GM21381 (cell line): Measurements from ENCODE around the gene MYO16.

ENCODE experiments used
- ATAC-seq: cut with Tn5 transposase; IDR thresholded peaks from one replicate; pipeline ENCODE4 v1.9.1; 2021; ENCODE audit warnings: mild to moderate bottlenecking, moderate library complexity; ENCODE audit not compliant: unreplicated experiment

Gene MYO16

DNA sequence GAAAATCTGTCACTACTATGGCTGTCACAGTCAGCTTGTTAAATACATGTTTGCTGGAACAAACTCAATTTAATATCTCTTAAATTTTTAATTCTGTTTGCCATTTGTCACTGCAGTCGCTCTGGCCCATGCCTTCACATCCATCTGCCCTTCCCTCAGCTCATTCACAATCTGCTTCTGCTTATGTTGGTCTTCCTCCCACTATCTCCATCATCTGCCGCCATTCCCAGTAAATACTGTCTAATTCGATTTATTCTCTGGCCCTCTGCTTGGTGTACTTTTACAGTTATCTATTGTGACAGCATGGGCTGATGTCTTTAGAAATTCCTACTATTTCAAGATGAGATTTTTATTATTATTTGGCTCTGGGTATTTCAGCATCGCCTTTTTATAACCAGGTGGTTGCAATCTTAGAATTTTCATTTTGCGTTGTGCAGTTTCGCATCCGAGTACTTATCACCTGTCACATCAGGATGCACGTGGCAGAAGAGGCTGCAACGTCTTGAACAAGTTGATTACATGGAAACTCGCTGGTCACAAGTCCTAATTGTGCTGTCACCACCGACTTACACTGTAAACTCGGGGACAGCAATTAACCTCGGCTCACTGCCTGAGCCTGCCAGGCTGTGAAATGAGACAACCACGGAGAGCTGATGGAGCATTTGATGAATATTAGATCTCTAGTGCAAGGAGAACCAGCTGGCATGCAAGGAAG is 158.4 kb downstream of the MYO16 start:
- no peak for ATAC-seq

GRCh38 chr13:108789476-108789875 is 160.1 kb downstream of the MYO16 start:
- ATAC-seq, result no peak

- no peak for ATAC-seq
Observed at GRCh38 chr13:108795841-108796240, 166.4 kb downstream of the MYO16 start.

- ATAC-seq, result no peak
Observed at GRCh38 chr13:108797354-108797753, 167.9 kb downstream of the MYO16 start.

DNA sequence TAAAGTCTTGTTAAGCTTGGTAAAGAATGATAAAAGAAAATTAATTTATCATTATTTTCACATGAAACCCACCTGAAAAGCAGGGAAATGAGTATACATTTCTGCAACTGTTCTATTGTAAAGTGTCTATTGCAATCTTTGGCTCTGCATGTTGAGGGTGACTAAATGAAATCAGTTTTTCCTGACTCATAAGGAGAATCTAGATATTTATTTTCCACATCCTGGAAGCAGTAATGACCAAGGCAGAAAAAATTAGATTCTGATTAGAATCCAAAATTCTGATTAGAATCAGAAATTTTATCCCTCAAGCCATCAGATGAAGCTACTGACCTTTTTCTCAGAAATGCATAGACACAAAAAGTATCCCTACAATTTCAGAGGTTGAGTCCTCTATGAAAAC is 178.4 kb downstream of the MYO16 start:
- no peak for ATAC-seq

DNA sequence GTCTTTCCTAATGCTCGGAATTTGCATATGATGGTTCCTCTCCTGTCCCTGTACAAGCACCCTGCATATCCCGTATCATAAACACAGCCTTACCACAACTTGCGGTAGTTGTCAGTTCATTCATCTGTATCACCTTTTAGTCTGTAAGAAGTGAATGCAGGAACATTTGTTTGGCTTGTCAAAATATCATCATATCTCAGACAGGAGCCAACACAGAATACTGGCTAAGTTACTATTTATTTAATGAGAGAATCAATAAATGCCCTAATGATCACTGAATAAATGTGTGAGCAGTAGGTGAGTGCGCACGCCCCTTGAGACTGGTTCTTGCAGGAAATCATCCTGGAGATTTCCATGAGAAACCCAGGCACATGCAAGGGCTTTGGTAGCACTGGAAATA is 182.8 kb downstream of the MYO16 start:
- ATAC-seq, result no peak

DNA sequence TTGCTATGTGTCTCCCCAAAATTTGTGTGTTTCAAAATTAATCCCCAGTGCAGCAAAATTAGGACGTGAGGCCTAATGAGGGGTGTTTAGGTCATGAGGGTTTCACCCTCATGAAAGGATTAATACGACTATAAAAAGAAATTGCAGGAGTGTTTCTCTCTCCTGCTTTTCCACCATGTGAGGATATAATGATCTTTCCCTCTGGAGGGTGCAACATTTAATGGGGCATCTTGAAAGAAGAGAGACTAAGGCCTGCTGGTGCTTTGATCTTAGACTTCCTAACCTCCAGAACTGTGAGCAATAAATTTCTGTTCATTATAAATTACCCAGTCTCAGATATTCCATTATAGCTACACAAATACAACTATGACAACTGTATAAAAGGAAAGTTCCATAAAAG is 183.2 kb downstream of the MYO16 start:
- no peak for ATAC-seq

GRCh38 chr13:108813587-108814170 is 184.3 kb downstream of the MYO16 start:
- no peak for ATAC-seq

GRCh38 chr13:108816375-108816774 is 187.0 kb downstream of the MYO16 start:
- no peak for ATAC-seq

DNA sequence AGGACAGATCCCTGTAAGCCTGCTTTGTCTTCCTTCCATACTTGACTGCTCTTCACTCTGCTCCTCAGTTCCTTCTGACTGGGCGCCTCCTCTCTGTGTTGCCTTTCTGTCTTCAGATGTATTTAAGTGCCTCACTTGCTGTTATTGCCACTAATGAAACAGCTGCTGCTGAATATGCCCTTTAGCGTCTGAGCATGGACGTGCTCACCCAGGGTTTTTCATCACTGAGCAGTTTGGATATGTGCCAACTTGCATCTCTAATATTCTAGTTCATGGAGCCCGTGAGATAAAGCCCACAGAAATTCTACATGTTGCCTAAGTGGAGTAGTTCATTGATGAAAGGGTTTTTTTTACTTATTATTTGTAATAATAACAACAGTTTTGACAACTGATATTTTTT is 198.2 kb downstream of the MYO16 start:
- no peak for ATAC-seq

GRCh38 chr13:108828086-108828815 is 198.8 kb downstream of the MYO16 start:
- no peak for ATAC-seq

- no peak for ATAC-seq
Observed at GRCh38 chr13:108830916-108831315, 201.5 kb downstream of the MYO16 start.

- ATAC-seq, result no peak
Observed at GRCh38 chr13:108833531-108833930, 204.1 kb downstream of the MYO16 start.

DNA sequence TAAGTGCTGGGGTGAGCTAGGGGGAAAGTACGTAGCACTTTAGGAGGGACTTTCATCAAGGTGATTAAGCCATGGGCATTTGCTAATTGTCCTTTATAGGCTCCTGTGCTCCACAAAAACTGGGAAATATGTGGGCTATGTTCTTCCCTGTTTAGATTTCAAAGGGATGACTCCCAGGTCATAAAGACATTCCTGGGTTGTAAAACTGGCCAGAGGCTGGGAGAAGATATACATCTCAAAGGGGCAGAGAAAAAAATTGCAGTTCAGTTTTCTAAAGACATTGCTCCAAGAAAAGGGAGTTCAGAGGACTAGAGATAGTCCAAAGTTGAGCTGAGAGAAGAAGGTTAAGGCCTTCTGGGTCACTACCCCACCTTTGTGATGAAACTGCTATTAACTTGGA is 204.8 kb downstream of the MYO16 start:
- ATAC-seq, result no peak

- ATAC-seq, result no peak
Observed at GRCh38 chr13:108835083-108835482, 205.7 kb downstream of the MYO16 start.

DNA sequence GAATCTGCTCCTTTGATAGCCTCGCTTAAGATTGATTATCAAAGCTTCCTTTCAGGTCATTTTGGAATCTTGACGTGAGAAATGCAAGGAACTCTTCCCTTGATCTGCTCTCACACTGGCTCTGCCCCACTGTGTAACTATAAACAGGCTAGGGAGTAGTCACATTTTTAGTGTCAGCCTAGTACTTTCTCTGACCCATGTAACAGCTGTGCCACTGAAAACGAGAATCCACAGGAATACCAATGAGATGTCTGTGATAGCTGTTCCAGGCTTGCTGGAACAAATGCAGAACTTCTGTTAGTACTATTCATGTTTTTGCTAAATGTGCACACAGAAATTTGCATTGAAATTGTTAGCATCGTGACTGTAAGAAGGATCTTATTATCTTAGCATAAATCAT is 221.3 kb downstream of the MYO16 start:
- ATAC-seq, result no peak

GRCh38 chr13:108851660-108852059 is 222.2 kb downstream of the MYO16 start:
- ATAC-seq, result no peak

- ATAC-seq, result no peak
Observed at GRCh38 chr13:108853031-108853430, 223.6 kb downstream of the MYO16 start.

- peak; percentile 74 for ATAC-seq
Observed at GRCh38 chr13:108855737-108856387, 226.5 kb downstream of the MYO16 start.

DNA sequence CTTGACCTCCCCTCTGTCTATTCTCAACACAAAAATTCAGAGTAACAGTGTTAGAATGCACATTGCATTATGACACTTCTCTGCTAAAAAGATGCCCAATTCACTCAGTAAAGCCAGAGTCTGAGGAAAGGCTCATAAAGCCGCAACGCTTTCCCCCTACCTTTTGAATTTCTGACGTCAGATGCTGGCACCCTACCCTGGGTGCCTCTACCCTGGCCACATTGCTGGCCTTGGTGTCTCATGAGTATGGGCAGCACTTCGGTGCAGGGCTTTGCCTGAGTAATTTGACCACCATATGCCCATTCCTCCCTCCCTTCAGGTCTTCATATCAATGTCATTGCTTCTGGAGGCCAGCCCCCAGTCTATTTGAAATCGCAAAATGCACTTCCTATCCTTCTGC is 229.3 kb downstream of the MYO16 start:
- no peak for ATAC-seq

DNA sequence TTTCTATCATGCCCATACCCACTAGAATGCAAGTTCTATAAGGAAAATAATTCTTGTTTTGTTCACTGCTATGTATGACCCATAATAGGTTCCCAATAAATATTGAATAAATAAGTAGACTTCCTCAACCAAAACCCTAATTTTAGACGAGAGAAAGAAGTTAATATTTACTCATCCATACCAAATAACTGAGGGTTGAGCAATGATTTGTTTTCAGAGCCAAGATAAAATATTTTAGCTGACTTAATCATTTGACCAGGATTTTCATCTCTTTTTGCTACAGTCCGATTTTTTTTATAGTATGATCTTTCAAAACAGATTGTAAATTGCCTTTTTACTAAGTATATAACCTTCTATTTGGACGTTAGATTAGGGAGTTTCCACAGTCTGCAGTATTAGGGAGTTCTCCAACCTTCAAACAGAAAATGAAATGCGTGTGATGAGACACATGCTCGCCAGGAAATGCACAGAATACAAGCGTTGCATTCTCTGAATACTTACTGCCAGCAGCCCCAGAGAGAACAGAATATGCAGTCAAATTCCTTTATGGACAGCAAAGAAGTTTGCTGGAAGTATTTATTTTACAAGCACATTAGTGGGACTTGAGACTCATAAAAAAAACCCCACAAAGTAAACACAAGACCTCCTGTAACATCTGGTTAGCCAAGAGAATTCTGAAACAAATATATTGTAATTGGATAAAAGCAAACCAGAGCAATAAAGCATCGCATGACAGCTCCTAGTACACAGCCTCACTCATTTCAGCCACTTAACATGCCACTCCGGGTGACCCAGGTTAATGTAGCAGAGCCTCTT is 230.0 kb downstream of the MYO16 start:
- no peak for ATAC-seq
